Stimulated activated naive CD8-positive, alpha-beta T cell treated with anti-CD3 and anti-CD28 coated beads, Interleukin-15, amount 100 ng/mL, for 72 hours (primary cell): ENCODE results near the gene CLDND2.

Source experiments
- ATAC-seq: fragments of 150-1000 bp; cut with Tn5 transposase; 2 replicates; pipeline ENCODE4 v1.10.0; 2021; ENCODE audit warnings: mild to moderate bottlenecking, moderate library complexity
- DNase-seq, 2 donors: peaks; one replicate each; pipeline ENCODE4 v3.0.0; 2021 to 2022
- H3K27ac Mint-ChIP-seq, 2 donors: one replicate each; pipeline ENCODE4 v1.8.0; 2022; ENCODE audit warnings: mild to moderate bottlenecking in 2 of 2, mixed read lengths in 2 of 2, moderate library complexity in 2 of 2
- H3K27me3 Mint-ChIP-seq: one replicate; pipeline ENCODE4 v1.8.0; 2022; ENCODE audit warnings: mixed read lengths
- H3K4me1 Mint-ChIP-seq: one replicate; pipeline ENCODE4 v1.8.0; 2022; ENCODE audit warnings: mild to moderate bottlenecking, mixed read lengths
- H3K4me3 Mint-ChIP-seq, 2 donors: one replicate each; pipeline ENCODE4 v1.8.0; 2022; ENCODE audit warnings: mild to moderate bottlenecking in 2 of 2, mixed read lengths in 2 of 2, moderate library complexity in 1 of 2
- H3K9me3 Mint-ChIP-seq, 2 donors: one replicate each; pipeline ENCODE4 v1.8.0; 2022; ENCODE audit warnings: mixed read lengths in 2 of 2

CLDND2 gene

DNA sequence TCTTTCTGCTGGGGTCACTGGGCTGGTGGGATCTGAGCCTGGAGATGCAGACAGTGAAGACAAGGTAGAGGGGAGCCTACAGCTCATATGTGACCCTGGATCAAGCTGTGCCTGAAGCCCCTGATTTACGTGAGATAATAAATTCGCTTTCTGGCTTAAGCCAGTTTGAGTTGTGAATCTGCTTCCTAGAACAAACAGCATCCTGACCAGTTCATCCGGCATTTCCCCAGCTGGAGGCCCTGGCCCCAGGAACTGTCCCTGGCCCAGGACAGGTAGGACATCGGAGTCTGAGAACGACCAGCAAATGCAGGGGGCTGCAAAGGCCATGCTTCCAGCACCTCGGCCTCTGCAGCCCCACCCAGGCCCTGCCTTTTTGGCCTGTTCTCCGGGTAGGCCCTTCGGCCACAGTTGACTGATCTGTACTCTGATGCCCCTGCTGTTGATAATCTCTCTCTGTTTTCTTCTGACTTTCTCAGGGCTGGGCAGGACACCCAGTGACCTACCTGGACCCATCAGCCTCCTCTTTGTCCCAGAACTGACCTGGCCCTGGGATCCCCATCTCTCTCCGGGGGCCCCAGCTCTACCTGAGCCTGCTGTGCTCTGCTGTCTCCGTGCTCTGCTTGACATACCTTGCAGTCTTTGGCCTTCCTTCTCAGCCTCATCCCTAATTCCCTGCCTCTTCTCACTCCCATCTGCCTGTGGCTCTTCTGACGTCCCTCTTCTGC is 17.4 kb downstream of the CLDND2 start:
- Mint-ChIP-seq H3K27me3 (no peaks in the 10 kb centered on the region), H3K9me3 (no peaks in the 10 kb centered on the region), H3K4me1 (peaks cover 21% of the 10 kb centered on the region), H3K27ac (no peak overlapping the region), H3K4me3 (no peak overlapping the region)
- no peak for ATAC-seq
- no peak for DNase-seq

- H3K4me3 Mint-ChIP-seq, result no peak overlapping the region
- no peaks in the 10 kb centered on the region for H3K27me3 Mint-ChIP-seq
- H3K9me3 Mint-ChIP-seq, result no peaks in the 10 kb centered on the region
- no peak overlapping the region for H3K27ac Mint-ChIP-seq
- H3K4me1 Mint-ChIP-seq, result peaks cover 8% of the 10 kb centered on the region
- no peak for ATAC-seq
- no peak for DNase-seq
These were observed 21.4 kb downstream of the CLDND2 start for GRCh38 chr19:51347209-51347928.

GRCh38 chr19:51346742-51347141 is 22.1 kb downstream of the CLDND2 start:
- Mint-ChIP-seq H3K4me3 (no peak overlapping the region), H3K27me3 (peaks cover 4% of the 10 kb centered on the region), H3K27ac (no peak overlapping the region), H3K4me1 (peaks cover 8% of the 10 kb centered on the region), H3K9me3 (no peaks in the 10 kb centered on the region)
- ATAC-seq, result no peak
- no peak for DNase-seq

- no peak overlapping the region for H3K27ac Mint-ChIP-seq
- peaks cover 18% of the 10 kb centered on the region for H3K27me3 Mint-ChIP-seq
- DNase-seq (no peak), ATAC-seq (no peak)
- no peak overlapping the region for H3K4me3 Mint-ChIP-seq
- H3K4me1 Mint-ChIP-seq, result peaks cover 8% of the 10 kb centered on the region
- H3K9me3 Mint-ChIP-seq, result no peaks in the 10 kb centered on the region
These were observed 23.7 kb downstream of the CLDND2 start for GRCh38 chr19:51345076-51345620.

- H3K9me3 Mint-ChIP-seq, result no peaks in the 10 kb centered on the region
- ATAC-seq, result no peak
These were observed 25.9 kb downstream of the CLDND2 start for GRCh38 chr19:51342631-51343569.

DNA sequence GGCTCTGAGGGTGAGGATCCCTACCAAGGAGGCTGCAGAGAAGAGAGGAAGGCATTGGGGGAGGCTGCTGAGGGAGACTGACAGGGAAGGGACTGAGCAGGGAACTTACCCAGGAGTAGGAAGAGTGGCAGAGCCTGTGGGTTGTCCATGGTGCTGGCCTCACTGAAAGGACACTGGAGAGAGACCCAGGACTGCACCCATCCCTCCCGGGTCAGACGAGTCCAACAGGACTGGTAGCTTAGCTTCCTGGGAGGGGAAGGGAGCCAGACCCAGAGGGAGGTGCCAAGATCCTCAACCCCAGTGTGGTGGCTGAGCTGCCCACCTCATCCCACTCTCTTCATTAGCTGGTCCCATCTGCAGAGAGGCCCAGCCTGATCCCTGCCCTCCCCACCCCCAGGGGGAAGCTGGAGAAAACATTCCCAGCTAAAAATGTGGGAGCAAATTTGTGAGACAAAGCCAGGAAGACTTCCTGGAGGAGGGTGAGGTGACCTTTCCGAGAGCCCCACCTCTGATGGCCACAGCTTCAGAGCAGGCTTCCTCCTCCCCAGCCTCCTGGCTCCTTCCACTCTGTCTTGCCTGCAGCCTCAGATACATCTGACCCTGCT is 26.7 kb downstream of the CLDND2 start, which contains the start of gene VSIG10L:
Gene VSIG10L, minus strand, starts transcription at position 164 of the 605 bp plus-strand sequence. Its CDS starts 15 bp downstream, at position 149.
- ATAC-seq (no peak), DNase-seq (no peak)
- Mint-ChIP-seq H3K27me3 (peaks cover 18% of the 10 kb centered on the region), H3K27ac (peak within 1 kb of the TSS in 1 of 2 donors; percentile 65), H3K9me3 (no peaks in the 10 kb centered on the region), H3K4me3 (peak within 1 kb of the TSS; percentile 74 to 87), H3K4me1 (peaks cover 23% of the 10 kb centered on the region)

More at GRCh38 chr19:51342631-51343569, 25.9 kb downstream of the CLDND2 start:
- peaks cover 23% of the 10 kb centered on the region for H3K4me1 Mint-ChIP-seq
- no peak for DNase-seq
- no peak overlapping the region for H3K4me3 Mint-ChIP-seq
- H3K27ac Mint-ChIP-seq, result peak overlapping the region in 1 of 2 donors; percentile 65
- peaks cover 18% of the 10 kb centered on the region for H3K27me3 Mint-ChIP-seq

DNA sequence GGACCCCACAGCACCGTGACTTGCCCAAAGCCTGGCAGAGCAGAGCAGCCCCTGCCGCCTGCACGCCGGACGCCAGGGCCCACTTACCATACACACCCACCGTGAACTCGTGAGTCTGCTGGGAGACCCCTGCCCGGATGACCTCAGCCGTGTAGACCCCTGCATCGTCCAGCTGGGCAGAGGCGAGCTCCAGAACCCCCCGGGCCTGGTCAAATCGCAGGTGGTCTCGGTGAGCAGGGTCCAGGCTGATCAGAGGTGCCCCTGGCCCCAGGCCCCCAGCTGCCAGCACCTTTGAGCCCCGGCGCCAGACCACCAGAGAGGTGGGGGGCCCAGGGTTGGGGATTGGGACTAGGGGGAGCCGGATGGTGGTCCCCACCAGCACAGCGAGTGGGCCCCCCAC is 27.7 kb downstream of the CLDND2 start:
- no peak overlapping the region for H3K27ac Mint-ChIP-seq
- DNase-seq, result no peak
- peaks cover 18% of the 10 kb centered on the region for H3K27me3 Mint-ChIP-seq
- no peak for ATAC-seq
- no peaks in the 10 kb centered on the region for H3K9me3 Mint-ChIP-seq
- H3K4me1 Mint-ChIP-seq, result peaks cover 23% of the 10 kb centered on the region
- peak overlapping the region; percentile 74 to 87 for H3K4me3 Mint-ChIP-seq

- peak overlapping the region; percentile 87 to 91 for H3K4me3 Mint-ChIP-seq
- H3K9me3 Mint-ChIP-seq, result no peaks in the 10 kb centered on the region
- DNase-seq (peak; percentile 93 to 94), ATAC-seq (peak; percentile 85)
- H3K27ac Mint-ChIP-seq, result no peak overlapping the region
- peaks cover 23% of the 10 kb centered on the region for H3K4me1 Mint-ChIP-seq
- H3K27me3 Mint-ChIP-seq, result peaks cover 24% of the 10 kb centered on the region
These were observed 28.8 kb downstream of the CLDND2 start for GRCh38 chr19:51339687-51340656.

GRCh38 chr19:51339313-51339686 is 29.5 kb downstream of the CLDND2 start:
- Mint-ChIP-seq H3K4me1 (peaks cover 23% of the 10 kb centered on the region), H3K9me3 (no peaks in the 10 kb centered on the region), H3K27me3 (peaks cover 29% of the 10 kb centered on the region), H3K27ac (peak overlapping the region in 1 of 2 donors; percentile 15), H3K4me3 (peak overlapping the region; percentile 87 to 91)
- DNase-seq (no peak), ATAC-seq (peak; percentile 4)

- Mint-ChIP-seq H3K27ac (peak overlapping the region; percentile 37 to 78), H3K4me3 (peak overlapping the region; percentile 87 to 91), H3K4me1 (peaks cover 23% of the 10 kb centered on the region), H3K27me3 (peaks cover 29% of the 10 kb centered on the region), H3K9me3 (no peaks in the 10 kb centered on the region)
- peak; percentile 82 for ATAC-seq
- DNase-seq, result peak; percentile 88 to 89
These were observed 30.1 kb downstream of the CLDND2 start for GRCh38 chr19:51338563-51339312.

- H3K4me3 Mint-ChIP-seq, result peak overlapping the region; percentile 87 to 91
- no peak overlapping the region for H3K27ac Mint-ChIP-seq
- H3K4me1 Mint-ChIP-seq, result peaks cover 22% of the 10 kb centered on the region
These were observed 30.8 kb downstream of the CLDND2 start for GRCh38 chr19:51337861-51338562.

GRCh38 chr19:51337141-51337860 is 31.5 kb downstream of the CLDND2 start:
- H3K9me3 Mint-ChIP-seq, result no peaks in the 10 kb centered on the region
- H3K4me1 Mint-ChIP-seq, result peaks cover 15% of the 10 kb centered on the region
- no peak overlapping the region for H3K4me3 Mint-ChIP-seq
- DNase-seq (no peak), ATAC-seq (no peak)
- peaks cover 29% of the 10 kb centered on the region for H3K27me3 Mint-ChIP-seq
- H3K27ac Mint-ChIP-seq, result no peak overlapping the region

More at GRCh38 chr19:51337861-51338562, 30.8 kb downstream of the CLDND2 start:
- ATAC-seq, result no peak
- H3K27me3 Mint-ChIP-seq, result peaks cover 29% of the 10 kb centered on the region
- no peaks in the 10 kb centered on the region for H3K9me3 Mint-ChIP-seq
- DNase-seq, result no peak
